ENCODE results near the gene HYPK. TPM values are rescaled to one million over a fixed set of nuclear protein-coding genes. Genes with fewer than 3 reads are reported as not detected.
"Not testable (repeated sequence)": the region's sequence is repeated elsewhere in the genome, so short reads cannot be mapped to it uniquely, and the experiment has no call there.

HYPK gene
- total and polyA plus RNA-seq, 8 donors: 3.1 to 25.6 (median 5.3) TPM

DNA sequence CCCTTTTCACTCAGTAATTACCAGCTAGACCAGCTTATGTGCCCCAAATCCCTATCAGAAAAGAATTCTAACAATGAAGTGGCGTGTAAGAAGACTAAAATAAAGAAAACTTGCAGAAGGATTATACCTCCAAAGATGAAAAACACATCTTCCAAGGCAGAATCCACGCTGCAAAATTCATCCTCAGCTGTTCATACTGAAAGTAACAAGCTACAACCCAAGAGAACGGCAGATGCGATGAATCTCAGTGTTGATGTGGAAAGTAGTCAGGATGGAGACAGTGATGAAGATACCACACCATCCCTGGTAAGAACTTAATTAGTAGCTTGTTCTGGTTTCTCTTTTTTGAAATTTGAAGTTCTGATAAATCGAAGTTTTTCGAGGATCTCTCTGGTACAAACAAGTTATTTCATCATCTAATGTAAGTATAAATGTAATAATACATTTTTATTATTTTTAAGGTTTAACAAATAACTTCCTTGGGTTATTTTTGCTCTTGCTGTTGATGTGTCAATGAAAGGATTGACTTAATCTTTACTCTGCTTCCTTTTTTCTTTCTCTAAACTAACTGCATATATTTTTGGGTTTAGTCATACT lies 27.8 kb downstream of the HYPK start:
- Histone ChIP-seq H3K4me1 (peaks cover 0 to 18% (median 0%) of the 10 kb centered on the region in 3 donors), H3K27me3 (no peaks in the 10 kb centered on the region), H3K9me3 (no peaks in the 10 kb centered on the region), H3K27ac (no peak overlapping the region), H3K36me3 (no peaks in the 10 kb centered on the region), H3K4me3 (no peak overlapping the region)
- DNase-seq (no peak), ATAC-seq (no peak), FAIRE-seq (no peak)
- TF ChIP-seq, protein P1, sequence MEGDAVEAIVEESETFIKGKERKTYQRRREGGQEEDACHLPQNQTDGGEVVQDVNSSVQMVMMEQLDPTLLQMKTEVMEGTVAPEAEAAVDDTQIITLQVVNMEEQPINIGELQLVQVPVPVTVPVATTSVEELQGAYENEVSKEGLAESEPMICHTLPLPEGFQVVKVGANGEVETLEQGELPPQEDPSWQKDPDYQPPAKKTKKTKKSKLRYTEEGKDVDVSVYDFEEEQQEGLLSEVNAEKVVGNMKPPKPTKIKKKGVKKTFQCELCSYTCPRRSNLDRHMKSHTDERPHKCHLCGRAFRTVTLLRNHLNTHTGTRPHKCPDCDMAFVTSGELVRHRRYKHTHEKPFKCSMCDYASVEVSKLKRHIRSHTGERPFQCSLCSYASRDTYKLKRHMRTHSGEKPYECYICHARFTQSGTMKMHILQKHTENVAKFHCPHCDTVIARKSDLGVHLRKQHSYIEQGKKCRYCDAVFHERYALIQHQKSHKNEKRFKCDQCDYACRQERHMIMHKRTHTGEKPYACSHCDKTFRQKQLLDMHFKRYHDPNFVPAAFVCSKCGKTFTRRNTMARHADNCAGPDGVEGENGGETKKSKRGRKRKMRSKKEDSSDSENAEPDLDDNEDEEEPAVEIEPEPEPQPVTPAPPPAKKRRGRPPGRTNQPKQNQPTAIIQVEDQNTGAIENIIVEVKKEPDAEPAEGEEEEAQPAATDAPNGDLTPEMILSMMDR (IDR thresholded peaks at IDR 0.05): no peak
- intact Hi-C loops (cut with DNase I): no loop called here
- 76 to 77% methylated on average over 6 of the region's 6 CpGs for WGBS, 2 donors

DNA sequence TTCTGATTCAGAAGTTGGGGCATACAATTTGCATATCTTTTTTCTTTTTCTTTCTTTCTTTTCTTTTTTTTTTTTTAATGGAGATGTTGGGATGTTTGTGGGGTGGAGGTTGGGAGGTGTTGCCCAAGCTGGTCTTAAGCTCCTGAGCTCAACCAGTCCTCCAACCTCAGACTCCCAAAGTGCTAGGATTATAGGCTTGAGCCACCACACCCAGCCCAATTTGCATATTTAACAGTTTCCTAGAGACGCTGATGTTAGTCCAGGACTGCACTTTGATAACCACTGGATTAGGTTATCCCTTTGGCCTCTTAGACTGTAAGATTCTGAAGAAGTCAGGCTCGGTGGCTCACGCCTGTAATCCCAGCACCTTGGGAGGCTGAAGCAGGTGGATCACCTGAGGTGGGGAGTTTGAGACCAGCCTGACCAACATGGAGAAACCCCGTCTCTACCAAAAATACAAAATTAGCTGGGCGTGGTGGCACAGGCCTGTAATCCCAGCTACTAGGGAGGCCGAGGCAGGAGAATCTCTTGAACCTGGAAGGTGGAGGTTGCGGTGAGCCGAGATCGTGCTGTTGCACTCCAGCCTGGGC lies 29.6 kb downstream of the HYPK start:
- intact Hi-C loops (cut with DNase I): not testable (repeated sequence)

DNA sequence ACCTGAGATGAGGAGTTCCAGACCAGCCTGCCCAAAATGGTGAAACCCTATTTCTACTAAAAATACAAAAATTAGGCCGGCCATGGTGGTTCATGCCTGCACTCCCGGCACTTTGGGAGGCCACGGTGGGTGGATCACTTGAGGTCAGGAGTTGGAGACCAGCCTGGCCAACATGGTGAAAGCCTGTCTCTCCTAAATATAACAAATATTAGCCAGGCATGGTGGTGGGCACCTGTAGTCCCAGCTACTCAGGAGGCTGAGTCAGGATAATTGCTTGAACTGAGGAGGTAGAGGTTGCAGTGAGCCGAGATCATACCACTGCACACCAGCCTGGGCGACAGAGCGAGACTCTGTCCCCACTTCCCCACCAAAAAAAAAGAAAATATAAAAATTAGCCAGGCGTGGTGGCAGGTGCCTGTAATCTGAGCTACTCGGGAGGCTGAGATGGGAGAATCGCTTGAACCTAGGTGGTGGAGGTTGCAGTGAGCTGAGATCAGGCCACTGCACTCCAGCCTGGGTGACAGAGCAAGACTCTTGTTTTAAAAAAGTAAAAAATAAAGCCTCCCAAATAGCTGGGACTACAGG lies 30.4 kb downstream of the HYPK start:
- 98 to 99% methylated on average over 9 of the region's 9 CpGs for WGBS, 2 donors
- H3K36me3 ChIP-seq; H3K9me3 ChIP-seq; FAIRE-seq; intact Hi-C loops (cut with DNase I); H3K27me3 ChIP-seq; H3K4me3 ChIP-seq; H3K27ac ChIP-seq; DNase-seq; ATAC-seq: not testable (repeated sequence)
- H3K4me1 ChIP-seq: peaks cover 0 to 12% (median 0%) of the 10 kb centered on the region in 3 donors

More for the DNA sequence above, 29.6 kb downstream of the HYPK start:
- H3K27ac ChIP-seq, FAIRE-seq, H3K4me3 ChIP-seq, H3K9me3 ChIP-seq, H3K27me3 ChIP-seq, DNase-seq, H3K36me3 ChIP-seq, ATAC-seq: not testable (repeated sequence)
- WGBS, 2 donors: 94 to 97% methylated on average over 9 of the region's 9 CpGs
- H3K4me1 ChIP-seq: peaks cover 0 to 12% (median 0%) of the 10 kb centered on the region in 3 donors

DNA sequence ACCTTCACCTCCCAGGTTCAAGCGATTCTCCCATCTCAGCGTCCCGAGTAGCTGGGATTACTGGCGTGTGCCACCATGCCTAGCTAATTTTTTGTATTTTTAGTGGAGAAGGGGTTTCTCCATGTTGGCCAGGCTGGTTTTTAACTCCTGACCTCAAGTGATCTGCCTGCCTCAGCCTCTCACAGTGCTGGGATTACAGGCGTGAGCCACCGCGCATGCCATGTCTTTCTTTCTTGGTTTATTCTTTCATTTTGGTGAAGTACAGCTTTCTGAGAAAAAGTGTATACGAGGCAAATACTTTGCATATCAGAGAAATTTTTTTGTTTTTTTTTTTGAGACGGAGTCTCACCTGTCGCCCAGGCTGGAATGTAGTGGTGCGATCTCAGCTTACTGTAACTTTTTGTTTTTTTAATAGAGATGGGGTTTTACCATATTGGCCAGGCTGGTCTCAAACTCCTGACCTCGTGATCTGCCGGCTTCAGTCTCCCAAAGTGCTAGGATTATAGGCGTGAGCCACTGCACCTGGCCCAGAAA lies 31.2 kb downstream of the HYPK start:
- ATAC-seq; DNase-seq; H3K27ac ChIP-seq; H3K4me1 ChIP-seq; FAIRE-seq; H3K9me3 ChIP-seq; H3K27me3 ChIP-seq; H3K4me3 ChIP-seq; intact Hi-C loops (cut with DNase I); H3K36me3 ChIP-seq: not testable (repeated sequence)
- 89 to 94% methylated on average over 14 of the region's 14 CpGs for WGBS, 2 donors

DNA sequence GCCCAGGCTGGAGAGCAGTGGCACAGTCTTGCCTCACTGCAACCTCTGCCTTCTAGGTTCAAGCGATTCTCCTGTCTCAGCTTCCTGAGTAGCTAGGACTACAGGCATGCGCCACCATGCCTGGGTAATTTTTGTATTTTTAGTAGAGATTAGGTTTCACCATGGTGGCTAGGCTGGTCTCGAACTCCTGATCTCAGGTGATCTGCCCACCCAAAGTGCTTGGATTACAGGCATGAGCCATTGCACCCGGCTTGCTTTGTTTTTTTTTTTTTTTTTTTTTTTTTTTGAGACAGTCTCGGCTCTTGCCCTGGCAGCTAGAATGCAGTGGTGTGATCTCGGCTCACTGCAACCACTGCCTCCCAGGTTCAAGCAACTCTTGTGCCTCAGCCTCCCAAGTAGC lies 32.1 kb downstream of the HYPK start:
- H3K36me3 ChIP-seq; H3K4me1 ChIP-seq; intact Hi-C loops (cut with DNase I); H3K4me3 ChIP-seq; DNase-seq; FAIRE-seq; H3K27ac ChIP-seq; H3K9me3 ChIP-seq; H3K27me3 ChIP-seq; ATAC-seq: not testable (repeated sequence)
- 95 to 96% methylated on average over 5 to 6 of the region's 6 CpGs for WGBS, 2 donors

DNA sequence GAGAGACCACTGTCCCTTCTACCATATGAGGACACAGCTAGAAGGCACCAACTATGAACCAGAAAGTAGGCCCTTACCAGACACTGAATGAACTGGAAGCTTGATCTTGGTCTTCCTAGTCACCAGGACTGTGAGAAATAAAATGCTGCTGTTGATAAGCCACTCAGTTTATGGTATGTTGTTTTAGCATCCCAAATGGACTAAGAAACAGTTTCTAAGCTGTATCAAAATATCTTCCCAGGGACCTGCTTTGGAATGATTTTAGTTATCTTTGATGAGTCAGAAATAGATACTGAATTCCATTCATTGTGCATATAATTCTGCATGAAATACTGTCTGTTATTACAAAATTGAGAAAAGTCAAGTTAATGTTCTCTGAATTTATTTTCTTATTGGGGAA lies 45.0 kb downstream of the HYPK start:
- no peak overlapping the region for H3K4me3 ChIP-seq
- no peak overlapping the region for H3K27ac ChIP-seq
- DNase-seq (no peak), FAIRE-seq (no peak), ATAC-seq (no peak)
- no peaks in the 10 kb centered on the region for H3K9me3 ChIP-seq
- intact Hi-C loops (cut with DNase I): no loop called here
- no peaks in the 10 kb centered on the region for H3K4me1 ChIP-seq
- TF ChIP-seq, protein P1 (IDR thresholded peaks at IDR 0.05): no peak
- no peaks in the 10 kb centered on the region for H3K36me3 ChIP-seq
- H3K27me3 ChIP-seq: no peaks in the 10 kb centered on the region

DNA sequence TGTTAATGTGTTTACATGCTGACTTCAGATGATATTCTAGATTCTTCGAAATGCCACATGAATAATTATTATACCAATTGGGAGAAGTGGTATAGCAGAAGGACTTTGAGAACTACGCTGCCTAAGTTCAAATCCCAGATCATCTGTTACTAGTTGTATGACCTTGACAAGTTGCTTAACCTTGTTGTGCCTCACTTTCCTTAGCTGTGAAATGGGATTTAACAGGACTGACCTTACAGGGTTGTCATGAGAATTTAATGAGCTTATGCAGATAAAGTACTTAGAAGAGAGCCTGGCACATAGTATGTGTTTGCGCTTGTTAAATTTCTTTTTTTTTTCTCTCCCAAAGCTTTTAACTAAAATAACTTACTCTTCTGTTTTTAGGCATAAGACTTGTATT lies 50.9 kb downstream of the HYPK start:
- H3K4me1 ChIP-seq: no peaks in the 10 kb centered on the region
- no peaks in the 10 kb centered on the region for H3K9me3 ChIP-seq
- no peaks in the 10 kb centered on the region for H3K27me3 ChIP-seq
- H3K36me3 ChIP-seq: no peaks in the 10 kb centered on the region
- H3K27ac ChIP-seq: no peak overlapping the region
- no peak overlapping the region for H3K4me3 ChIP-seq
- no peak for FAIRE-seq
- TF ChIP-seq, protein P1 (IDR thresholded peaks at IDR 0.05): no peak
- ATAC-seq: no peak
- 95 to 96% methylated on average over 3 of the region's 3 CpGs for WGBS, 2 donors
- no peak for DNase-seq
- intact Hi-C loops (cut with DNase I): no loop called here

All from pancreas (tissue), 10 donors.